ENCODE data around the gene MST1. TPM values are rescaled to one million over a fixed set of nuclear protein-coding genes. Genes with fewer than 3 reads are reported as not detected.

Gene MST1
- total and polyA plus RNA-seq, 2 donors (not counting 1 experiment from before 2014, with no cell fraction given): 3.5 to 6.6 TPM

DNA sequence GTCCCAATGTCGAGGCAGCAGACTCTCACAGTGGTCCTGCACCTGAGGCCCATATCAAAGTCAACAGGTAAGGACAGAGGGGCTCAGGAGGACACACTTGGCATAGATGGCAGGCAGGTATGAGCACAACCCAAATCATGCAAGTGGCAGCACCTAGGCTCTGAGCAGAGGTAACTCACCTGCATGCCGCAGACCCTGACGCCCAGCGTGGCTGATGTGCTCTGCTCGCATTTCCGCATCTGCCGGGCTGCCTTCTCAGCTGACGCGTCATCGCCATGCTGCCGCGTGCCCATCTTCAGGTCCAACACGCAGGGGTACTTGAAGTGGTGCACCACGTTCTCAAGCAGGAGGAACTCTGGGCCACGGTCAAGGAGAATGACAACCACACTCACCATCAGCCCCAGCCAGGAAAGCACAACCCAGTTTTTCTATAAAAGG, 38.7 kb upstream of the MST1 start:
- Histone ChIP-seq H2AFZ (ENCODE audit: low read length) (no peak overlapping the region), H3K9me3 (ENCODE audit: control insufficient read depth, insufficient read depth, low read depth, low read length) (no peaks in the 10 kb centered on the region), H3K9ac (ENCODE audit: insufficient read depth, low read length) (no peak overlapping the region), H3K4me3 (replicated peaks in 1 of 4; ENCODE audit: control extremely low read depth in 1 of 4, insufficient read depth in 1 of 4, low read depth in 3 of 4, low read length in 4 of 4) (no peak overlapping the region), H3K36me3 (ENCODE audit: control insufficient read depth, insufficient read depth, low read length) (peaks cover 24% of the 10 kb centered on the region), H3K79me2 (ENCODE audit: control insufficient read depth, insufficient read depth, low read length) (peaks cover 7% of the 10 kb centered on the region), H3K4me1 (ENCODE audit: control insufficient read depth, extremely low read depth, insufficient read depth, low read length) (peaks cover 5% of the 10 kb centered on the region), H4K20me1 (ENCODE audit: control insufficient read depth, extremely low read depth, insufficient read depth, low read length) (no peaks in the 10 kb centered on the region), H3K27me3 (ENCODE audit: control insufficient read depth, insufficient read depth, low read length) (no peaks in the 10 kb centered on the region), H3K4me2 (ENCODE audit: extremely low read depth, insufficient read depth, low read length) (no peak overlapping the region), H3K27ac (ENCODE audit: insufficient read depth, low read length) (no peak overlapping the region)
- TF ChIP-seq EZH2 (IDR thresholded peaks at IDR 0.05; ENCODE audit: low read length, missing control alignments): no peak
- TF ChIP-seq, protein P1, sequence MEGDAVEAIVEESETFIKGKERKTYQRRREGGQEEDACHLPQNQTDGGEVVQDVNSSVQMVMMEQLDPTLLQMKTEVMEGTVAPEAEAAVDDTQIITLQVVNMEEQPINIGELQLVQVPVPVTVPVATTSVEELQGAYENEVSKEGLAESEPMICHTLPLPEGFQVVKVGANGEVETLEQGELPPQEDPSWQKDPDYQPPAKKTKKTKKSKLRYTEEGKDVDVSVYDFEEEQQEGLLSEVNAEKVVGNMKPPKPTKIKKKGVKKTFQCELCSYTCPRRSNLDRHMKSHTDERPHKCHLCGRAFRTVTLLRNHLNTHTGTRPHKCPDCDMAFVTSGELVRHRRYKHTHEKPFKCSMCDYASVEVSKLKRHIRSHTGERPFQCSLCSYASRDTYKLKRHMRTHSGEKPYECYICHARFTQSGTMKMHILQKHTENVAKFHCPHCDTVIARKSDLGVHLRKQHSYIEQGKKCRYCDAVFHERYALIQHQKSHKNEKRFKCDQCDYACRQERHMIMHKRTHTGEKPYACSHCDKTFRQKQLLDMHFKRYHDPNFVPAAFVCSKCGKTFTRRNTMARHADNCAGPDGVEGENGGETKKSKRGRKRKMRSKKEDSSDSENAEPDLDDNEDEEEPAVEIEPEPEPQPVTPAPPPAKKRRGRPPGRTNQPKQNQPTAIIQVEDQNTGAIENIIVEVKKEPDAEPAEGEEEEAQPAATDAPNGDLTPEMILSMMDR (conservative IDR thresholded peaks at IDR 0.05 in 1 of 2, IDR thresholded peaks at IDR 0.05 in 1 of 2; ENCODE audit: low read depth in 1 of 2, low read length in 2 of 2): no peak
- DNase-seq (ENCODE audit: low read depth in 2 of 2): no peak

DNA sequence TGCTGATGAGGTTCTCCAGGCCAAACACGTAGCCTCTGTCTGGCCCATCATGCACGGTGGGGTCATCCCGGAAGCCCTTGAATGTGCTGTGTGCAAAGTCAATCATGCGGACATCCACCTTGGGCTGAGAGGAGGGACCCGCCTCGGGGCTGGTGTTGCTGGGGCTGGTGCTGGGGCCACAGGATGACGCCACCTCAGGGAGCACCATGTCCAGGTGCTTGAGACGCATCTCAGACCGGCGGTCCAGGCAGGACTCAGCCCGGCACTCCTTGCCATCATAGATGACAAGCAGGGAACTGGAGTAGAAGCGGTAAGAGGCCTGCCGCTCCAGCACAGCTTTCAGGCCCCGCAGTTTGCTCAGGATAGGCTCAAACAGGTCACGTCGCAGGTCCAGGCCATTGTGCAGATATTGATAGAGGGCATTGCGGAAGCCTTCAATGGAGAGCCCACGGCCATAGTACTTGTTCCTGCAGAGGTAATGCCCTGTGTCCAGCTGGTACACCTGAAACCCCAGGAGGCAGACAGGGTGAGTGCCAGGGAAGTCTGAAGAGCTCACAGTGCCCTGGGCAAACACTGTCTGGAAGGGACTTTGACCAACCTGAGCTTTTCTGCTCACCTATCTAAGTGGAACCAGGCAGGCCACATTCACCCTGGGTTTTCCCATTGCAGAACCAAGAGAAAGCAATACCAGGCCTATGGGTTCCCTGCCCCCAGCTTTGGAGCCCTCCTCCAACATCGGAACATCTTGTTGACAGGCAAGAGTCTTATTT, 38.1 kb upstream of the MST1 start:
- no peak overlapping the region for H3K4me3 ChIP-seq (replicated peaks in 1 of 4; ENCODE audit: control extremely low read depth in 1 of 4, insufficient read depth in 1 of 4, low read depth in 3 of 4, low read length in 4 of 4)
- H3K9me3 ChIP-seq (ENCODE audit: control insufficient read depth, insufficient read depth, low read depth, low read length): no peaks in the 10 kb centered on the region
- no peaks in the 10 kb centered on the region for H4K20me1 ChIP-seq (ENCODE audit: control insufficient read depth, extremely low read depth, insufficient read depth, low read length)
- peaks cover 22% of the 10 kb centered on the region for H3K36me3 ChIP-seq (ENCODE audit: control insufficient read depth, insufficient read depth, low read length)
- H3K4me1 ChIP-seq (ENCODE audit: control insufficient read depth, extremely low read depth, insufficient read depth, low read length): peaks cover 7% of the 10 kb centered on the region
- DNase-seq (ENCODE audit: low read depth in 2 of 2): no peak
- peaks cover 13% of the 10 kb centered on the region for H3K79me2 ChIP-seq (ENCODE audit: control insufficient read depth, insufficient read depth, low read length)
- no peak overlapping the region for H3K9ac ChIP-seq (ENCODE audit: insufficient read depth, low read length)
- no peak overlapping the region for H2AFZ ChIP-seq (ENCODE audit: low read length)
- H3K4me2 ChIP-seq (ENCODE audit: extremely low read depth, insufficient read depth, low read length): no peak overlapping the region
- TF ChIP-seq EZH2 (IDR thresholded peaks at IDR 0.05; ENCODE audit: low read length, missing control alignments): no peak
- TF ChIP-seq, protein P1 (conservative IDR thresholded peaks at IDR 0.05 in 1 of 2, IDR thresholded peaks at IDR 0.05 in 1 of 2; ENCODE audit: low read depth in 1 of 2, low read length in 2 of 2): no peak
- H3K27me3 ChIP-seq (ENCODE audit: control insufficient read depth, insufficient read depth, low read length): no peaks in the 10 kb centered on the region
- no peak overlapping the region for H3K27ac ChIP-seq (ENCODE audit: insufficient read depth, low read length)

DNA sequence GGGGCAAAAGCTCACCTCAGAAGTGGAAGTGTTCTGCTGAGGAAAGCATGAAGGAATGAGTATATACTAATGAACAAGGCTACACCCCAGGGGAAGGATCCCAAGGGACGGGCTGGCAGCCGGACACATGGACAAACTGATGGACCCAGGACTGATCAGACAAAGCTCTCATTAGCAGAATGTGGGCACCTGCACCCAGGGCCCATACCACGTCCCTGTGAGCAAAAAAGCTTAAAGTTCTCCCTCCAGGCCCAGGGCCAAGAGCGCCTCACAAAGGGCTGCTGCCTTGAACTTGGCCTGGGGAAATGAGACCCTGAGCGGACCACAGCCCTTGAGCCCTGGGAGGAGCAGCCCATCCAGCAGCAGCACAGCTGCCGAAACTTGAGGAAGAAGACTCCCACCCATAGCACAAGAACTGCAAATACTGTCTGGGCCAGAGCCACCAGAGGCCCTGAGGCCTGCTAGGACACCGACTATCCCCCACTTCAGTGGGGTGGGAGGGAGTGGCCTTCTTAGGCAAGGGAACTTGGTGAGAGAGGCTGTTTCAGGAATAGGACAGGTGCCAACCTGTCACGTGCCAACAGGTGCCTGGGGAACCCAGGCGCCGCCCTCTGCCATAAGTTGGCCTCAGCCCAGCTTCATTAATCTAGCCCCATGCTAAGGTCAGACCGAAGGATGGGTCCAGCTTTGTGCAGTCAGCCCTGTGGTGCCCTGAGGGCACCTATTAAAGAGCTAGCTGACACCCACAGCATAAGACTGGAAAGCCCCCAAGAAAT, 36.8 kb upstream of the MST1 start:
- H3K27ac ChIP-seq (ENCODE audit: insufficient read depth, low read length): no peak overlapping the region
- H4K20me1 ChIP-seq (ENCODE audit: control insufficient read depth, extremely low read depth, insufficient read depth, low read length): no peaks in the 10 kb centered on the region
- no peaks in the 10 kb centered on the region for H3K27me3 ChIP-seq (ENCODE audit: control insufficient read depth, insufficient read depth, low read length)
- H3K79me2 ChIP-seq (ENCODE audit: control insufficient read depth, insufficient read depth, low read length): peaks cover 16% of the 10 kb centered on the region
- no peak overlapping the region for H3K4me2 ChIP-seq (ENCODE audit: extremely low read depth, insufficient read depth, low read length)
- peaks cover 27% of the 10 kb centered on the region for H3K36me3 ChIP-seq (ENCODE audit: control insufficient read depth, insufficient read depth, low read length)
- H3K4me1 ChIP-seq (ENCODE audit: control insufficient read depth, extremely low read depth, insufficient read depth, low read length): peaks cover 7% of the 10 kb centered on the region
- no peak overlapping the region for H2AFZ ChIP-seq (ENCODE audit: low read length)
- no peaks in the 10 kb centered on the region for H3K9me3 ChIP-seq (ENCODE audit: control insufficient read depth, insufficient read depth, low read depth, low read length)
- no peak overlapping the region for H3K9ac ChIP-seq (ENCODE audit: insufficient read depth, low read length)
- H3K4me3 ChIP-seq (replicated peaks in 1 of 4; ENCODE audit: control extremely low read depth in 1 of 4, insufficient read depth in 1 of 4, low read depth in 3 of 4, low read length in 4 of 4): no peak overlapping the region
- DNase-seq (ENCODE audit: low read depth in 2 of 2): no peak
- TF ChIP-seq, protein P1 (conservative IDR thresholded peaks at IDR 0.05 in 1 of 2, IDR thresholded peaks at IDR 0.05 in 1 of 2; ENCODE audit: low read depth in 1 of 2, low read length in 2 of 2): no peak
- no peak for TF ChIP-seq EZH2 (IDR thresholded peaks at IDR 0.05; ENCODE audit: low read length, missing control alignments)
